GM04504 (cell line): ENCODE data around the gene SYNDIG1.

Experiments
- DNase-seq: peaks from one replicate; pipeline ENCODE4 v3.0.0-alpha.2; 2012; ENCODE audit warnings: low read depth

Gene SYNDIG1

DNA sequence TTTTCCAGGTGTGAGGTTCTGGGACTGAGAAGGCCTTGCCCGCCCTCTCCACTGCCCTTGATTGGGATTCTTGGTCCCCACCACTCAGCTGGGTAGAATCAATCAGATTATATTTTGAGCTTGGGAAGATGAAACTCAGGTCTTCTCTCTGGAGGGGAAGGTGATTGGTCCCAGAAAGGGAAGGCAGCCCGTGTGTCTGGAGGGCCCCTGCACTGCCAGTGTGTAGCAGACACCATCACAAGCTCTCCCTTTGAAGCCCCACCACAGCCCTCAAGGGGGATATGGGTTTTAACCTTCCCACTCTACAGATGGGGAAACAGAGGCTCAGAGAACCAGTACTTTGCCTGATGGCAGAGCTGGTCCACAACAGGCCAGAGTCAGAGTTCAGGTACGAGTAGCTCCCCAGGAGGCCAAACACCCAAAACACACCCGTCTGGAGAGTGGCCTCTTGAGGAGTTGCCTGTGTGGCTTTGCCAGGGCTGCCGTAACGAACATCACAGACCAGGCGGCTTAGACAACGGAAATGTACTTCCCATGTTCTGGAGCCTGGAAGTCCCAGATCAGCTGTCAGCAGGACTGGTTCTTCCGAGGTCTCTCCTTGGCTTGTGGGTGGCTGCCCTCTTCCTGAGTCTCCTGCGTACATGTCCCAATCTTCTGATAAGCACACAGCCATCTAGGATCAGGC lies 205.6 kb downstream of the SYNDIG1 start:
- no peak for DNase-seq

DNA sequence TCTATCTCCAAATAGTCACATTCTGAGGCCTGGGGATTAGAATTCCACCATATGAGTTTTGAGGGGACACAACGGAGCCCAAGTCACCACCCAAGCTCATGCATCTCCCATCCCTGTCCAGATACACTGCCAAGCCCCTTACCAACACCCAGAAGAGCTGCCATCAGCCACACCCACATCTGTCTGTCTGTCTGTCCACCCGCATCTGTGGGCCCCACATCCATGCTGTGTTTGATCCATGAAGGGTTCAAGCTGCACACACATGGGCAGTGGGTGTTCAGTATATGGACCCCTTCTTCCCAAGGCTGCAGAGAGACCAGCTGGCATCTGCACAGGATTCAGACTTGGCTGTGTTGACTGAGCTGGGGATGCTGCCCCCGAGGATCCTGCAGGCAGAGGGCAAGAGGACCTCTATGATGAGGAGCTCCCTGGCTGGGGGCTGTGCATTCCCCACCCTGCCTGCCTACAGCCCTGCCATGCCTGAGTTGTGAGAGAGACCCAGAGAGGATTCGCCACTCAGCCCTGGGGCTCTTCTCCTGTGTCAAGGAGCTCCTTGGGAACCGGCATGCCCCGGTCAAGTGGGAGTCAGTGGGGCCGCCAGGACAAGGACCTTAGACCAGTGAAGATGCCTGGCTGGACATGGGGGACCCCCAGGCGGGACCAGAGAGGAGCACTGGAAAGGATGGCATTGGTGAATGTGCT lies 206.4 kb downstream of the SYNDIG1 start:
- no peak for DNase-seq

DNA sequence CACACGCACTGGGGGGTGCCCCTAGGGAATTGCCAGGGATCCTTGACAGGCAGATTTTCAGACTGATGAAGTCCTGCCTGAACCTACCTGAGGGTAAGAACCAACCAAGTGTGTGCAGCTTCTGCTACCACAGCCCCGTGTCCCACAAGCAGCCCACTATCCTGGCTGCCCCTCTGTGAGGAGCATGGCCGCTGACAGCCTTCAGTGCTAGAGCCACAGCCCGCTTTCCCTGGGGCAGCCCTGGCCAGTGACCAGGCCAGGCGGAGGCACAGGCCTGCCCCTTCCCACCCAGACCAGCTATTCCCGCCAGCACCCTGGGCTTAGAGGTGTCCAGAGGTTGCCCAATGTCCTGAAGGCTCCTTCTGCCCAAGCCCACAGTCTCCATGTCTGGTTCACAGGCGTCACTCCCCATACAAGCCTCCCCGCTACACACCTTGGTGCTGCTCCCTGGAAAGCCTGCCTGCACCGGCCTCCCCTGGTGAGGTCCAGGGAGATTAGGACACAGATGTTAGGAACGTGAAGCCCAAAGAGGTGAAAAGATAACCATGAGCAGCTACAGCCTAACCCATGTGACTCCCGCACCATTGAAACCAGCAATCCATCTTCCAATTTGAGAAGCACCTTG lies 207.0 kb downstream of the SYNDIG1 start:
- DNase-seq: no peak

DNA sequence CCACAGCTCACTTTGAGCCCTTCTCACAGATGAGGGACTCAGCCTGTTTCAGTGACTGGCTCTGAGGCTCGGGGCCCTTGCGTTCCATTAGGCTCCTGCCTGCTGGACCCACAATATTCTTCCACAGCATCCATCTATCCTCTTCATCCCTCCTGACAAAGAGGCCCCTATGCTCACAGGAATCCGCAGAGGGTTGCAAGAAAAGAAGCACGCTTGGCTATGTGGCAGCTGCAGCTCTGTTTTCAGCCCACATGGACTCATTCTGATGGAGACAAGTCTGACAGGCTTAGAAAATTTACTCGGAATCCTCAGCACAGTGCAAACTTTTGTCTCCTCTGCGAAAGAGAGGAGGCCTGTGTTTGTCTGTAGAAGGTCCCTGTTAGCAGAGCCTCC lies 207.5 kb downstream of the SYNDIG1 start:
- DNase-seq: no peak

DNA sequence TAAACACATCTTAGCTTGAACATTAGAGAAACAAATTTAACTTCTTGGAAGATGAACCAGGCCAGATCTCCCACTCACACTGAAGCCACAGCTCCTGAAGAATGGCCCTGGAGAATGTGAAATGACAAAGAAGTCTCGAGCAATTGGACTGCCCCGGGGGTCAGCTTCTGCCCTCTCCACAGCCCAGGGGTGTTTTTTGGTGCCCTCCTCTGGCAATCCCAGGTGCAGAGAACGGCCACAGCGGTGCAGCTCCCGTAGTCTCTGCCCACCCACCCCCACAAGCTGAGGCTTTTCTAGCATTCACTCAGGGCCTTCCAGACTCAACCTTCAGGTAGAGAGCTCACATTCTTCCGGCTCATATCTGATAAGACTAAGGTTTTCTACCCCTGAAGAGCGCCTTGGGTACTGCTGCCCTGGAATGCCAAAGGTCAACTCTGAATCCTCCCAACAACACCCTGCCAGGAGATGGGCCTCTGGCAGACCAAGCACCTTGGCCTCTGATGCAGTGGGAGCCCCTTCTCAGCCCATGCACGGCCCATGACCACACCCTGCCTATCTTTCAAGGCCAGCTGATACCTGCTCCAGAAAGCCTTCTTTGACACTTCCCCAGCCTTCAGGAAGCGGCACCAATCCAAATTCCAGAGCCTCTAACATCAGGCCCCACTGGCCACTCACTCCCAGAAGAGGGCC lies 208.3 kb downstream of the SYNDIG1 start:
- DNase-seq: no peak

DNA sequence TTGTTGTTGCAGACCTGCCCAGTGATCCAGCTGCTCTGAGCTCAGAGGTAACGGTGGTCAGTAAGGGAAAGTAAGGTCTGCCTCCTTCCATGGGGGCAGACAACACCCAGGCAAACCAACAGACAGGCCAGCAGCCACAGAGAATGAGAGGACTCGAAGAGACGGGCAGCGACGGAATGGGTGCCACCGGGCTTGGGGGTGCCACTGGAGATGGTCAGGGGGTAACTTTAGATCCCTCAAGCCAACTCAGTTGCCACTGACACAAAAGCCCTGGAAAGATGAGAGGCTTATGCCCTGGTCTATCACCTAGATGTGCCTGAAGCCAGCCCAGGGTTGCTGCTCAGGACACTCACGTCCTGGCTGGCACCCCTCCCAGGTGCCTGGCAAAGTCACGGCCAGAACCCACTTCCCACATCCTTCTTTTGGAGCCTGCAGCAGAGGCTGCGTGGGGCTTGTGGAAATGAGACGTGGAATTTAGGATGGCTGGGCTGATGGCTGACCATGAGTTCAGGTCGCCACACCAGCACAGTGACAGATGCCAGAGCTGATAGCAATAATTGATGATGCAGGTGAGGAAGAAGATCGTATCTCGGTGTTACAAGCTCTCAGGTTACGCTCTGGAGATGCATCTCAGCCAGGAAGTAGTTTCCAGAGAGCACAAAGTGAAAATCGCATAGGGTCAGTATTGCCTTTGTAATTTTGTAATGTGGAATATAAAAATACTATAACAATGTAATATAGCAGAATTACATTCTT lies 209.1 kb downstream of the SYNDIG1 start:
- DNase-seq: no peak

DNA sequence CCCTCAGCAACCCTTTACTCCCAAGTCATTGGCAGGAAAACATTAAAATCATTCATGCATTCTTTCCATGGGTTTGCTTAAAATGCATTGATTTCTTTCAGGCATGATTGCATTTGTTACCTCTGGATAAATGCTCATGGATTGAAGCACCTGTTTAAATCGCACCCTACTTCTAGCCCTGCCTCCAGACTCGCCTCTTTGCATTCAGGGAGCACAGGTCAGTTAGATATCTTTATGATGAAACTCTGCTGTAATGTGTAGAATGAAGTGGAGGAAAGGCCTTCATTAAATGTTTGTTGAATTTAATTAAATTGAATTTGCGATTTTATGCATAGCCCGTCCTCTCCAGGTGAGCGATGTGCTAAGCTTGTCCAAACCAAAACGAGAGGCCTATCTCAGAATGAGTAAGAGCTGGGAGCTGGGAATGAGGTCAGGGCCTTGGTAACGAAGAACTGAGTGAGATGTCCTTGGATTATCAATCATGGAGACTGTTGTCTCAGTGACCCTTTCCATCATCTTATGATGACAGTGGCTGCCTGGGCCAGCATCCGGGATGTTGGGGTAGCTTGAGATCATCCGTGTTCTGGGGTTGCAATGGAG lies 210.1 kb downstream of the SYNDIG1 start:
- no peak for DNase-seq

DNA sequence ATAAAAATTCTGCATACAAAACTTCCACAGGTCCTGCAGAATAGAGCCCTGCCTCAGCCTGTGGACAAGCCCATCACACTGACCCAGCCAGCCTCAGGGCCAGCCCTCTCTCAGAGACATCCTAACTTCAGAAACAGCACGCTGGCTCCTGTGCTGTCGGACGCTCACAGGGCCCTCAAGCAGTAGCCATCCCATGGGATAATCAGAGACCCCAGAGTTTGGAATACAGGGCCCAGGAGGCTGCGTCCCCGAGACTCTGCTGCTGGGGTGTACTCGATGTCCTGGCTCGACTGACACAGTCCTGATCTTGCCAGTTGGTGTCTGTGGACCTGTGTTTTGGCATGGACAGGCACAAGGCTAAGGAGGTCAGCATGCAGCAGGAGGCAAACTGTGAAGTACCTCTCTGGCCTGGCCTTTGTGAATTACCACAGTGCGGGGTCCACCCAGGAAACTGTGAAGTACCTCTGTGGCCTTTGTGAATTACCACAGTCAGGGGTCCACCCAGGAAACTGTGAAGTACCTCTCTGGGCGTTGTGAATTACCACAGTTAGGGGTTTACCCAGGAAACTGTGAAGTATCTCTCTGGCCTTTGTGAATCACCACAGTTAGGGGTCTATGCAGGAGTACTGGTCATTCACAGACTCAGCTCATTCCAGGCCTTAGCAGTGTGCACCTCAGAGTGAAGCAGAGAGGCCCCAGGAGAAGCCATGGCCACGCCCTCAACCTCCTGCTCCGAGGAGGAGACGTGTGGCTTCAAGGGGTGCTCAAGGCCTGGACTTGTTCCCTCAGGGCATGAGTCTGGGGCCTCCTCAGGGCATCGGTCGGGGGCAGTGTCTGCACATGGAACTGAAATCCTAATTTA lies 212.4 kb downstream of the SYNDIG1 start:
- no peak for DNase-seq

DNA sequence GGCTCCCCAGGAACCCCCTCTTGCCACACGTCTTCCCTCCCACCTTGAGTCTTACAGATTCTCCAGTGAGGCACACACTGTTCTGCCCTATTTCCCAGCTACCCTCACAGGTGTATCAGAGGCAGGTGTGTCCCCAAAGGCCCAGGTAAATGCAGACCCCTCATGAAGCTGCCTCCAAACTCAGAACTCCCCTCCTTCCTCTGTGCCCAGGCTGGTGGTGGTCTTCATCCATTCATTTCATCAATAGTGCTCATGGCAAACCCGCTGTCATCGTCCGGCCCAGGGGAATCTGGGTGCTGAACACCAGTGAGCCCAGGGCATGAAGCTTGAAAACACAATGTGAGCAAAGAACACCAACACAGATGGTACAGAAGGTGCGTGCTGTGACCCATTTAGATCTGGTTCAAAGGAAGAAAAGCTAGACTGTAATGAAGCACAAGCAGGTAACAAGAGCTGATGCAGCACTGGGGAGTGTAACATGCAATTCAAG lies 213.1 kb downstream of the SYNDIG1 start:
- no peak for DNase-seq

DNA sequence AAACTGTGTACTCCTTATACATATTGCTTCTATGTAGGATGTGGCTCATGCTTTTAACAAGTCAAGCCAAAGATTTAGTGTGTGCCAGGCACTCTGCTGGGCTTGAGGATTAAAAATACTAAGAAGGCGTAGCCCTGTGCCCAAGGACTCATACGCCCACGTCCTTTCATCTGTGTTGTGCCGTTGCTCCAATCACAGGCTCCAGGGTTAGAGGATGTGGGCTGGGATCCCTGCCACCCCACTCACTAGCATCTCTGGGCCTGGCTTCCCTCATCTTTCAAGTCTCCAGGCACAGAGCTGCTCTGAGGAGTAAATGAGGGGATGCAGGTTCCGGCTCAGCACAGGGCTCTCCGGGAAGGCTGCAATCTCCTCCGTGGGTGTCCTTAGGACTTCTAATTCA lies 214.2 kb downstream of the SYNDIG1 start:
- no peak for DNase-seq

DNA sequence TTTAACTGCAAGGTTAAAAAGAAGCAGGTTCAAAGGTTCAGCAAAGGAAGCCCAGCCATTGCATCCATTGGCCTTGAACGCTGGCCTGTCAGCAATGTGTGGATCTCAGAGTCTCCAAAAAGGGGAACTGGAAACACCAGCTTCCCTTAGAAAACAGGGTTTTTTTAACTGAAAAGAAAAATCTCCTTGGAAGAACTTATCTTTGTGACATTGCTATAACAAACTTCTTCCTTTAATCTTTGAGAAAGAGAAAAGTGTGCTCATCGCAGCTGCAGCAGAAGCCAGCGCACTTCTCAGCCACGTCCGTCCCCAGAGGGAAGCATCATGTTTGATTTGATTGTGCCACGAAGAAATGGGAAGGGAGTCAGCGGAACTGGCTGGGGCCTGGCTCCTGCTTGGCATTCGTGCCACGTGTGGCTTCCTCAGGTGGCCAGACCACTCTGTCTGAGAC lies 215.0 kb downstream of the SYNDIG1 start:
- DNase-seq: no peak

DNA sequence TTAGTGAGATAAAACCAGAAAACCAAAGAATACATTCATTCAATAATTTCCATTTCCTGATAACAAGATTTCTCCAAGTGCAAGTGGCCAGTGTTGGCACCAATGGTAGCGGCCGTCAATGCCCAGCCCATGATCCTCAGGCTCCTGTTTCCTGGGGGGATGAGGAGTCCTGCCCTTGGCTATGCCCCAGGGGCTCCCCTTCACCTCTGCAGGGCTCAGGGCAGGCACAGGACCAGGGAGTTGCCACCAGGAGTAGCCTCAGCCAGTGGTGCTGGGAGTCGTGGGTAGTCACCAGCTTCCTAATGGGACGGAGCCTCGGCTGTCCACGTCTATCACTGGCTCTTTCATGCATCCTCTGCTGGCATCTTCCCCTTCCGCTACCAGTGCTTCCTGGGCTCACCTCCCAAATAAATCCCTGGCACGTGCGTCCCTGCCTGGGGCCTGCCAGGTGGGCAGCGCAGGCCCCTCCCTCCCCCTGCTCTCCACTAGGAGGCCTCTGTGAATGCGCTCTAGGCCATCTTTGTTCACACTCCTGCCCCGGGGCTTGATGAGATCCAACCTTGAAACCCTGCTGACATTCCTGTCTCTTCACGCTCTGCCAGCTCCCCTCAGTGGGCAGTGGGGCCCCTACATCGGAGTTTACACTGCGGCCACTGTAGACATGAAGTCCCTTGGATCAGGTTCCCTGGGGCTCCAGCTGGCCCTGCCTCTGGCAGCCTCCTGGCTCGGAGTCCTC lies 215.7 kb downstream of the SYNDIG1 start:
- no peak for DNase-seq

DNA sequence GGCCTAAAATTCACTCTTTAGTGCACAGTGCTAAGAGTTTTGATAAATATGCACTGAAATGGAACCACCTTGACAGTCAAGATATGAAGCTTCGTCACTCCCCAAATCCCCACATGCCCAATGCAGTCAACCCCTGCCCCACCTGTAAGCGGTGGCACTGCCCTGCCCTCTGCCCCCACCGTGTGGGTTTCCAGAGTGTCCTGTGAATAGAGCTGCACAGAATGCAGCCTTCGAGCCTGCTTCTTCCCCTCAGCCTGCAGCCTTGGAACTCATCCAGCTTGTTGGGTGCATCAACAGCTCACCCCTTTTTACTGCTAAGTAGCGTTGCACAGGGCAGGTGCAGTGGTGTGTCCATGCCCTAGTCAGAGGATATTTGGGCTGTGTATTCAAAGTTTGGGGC lies 216.3 kb downstream of the SYNDIG1 start:
- no peak for DNase-seq

DNA sequence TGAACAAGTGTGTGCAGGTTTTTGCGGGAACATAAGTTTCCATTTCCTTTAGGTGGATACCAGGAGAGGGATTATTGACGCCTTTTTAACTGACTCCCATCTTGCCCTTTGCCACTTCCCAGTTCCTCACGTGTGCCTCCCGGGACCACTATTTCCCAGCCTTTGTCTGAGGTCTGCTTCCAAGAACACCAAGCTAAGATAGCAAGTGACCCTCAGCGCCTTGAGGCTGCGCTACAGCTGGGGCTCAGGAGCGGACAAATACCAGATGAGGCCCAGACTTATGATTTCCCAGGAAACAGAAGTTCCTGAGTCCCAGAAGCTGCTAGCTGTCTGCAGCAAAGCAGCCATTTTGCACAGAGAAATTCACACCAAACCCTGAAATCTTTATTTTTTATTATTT lies 216.7 kb downstream of the SYNDIG1 start:
- no peak for DNase-seq

DNA sequence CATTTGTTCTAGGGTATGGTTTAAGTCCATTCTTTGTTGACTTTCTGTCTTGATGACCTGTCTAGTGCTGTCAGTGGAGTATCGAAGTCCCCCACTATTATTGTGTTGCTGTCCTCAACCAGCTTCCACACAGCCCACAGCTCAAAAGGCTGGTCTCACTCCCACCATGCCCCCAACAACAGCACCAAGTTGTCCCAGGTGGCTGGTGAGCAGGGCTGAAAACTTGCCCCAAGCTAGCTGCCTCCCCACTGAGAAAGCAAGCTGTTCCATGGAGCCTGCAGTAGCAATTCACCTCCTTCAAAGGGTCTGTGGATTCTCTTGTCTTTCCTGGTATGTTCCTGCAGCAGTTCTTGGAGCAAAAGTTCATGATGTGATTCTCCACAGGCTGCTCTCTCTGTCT lies 221.0 kb downstream of the SYNDIG1 start:
- DNase-seq: no peak

DNA sequence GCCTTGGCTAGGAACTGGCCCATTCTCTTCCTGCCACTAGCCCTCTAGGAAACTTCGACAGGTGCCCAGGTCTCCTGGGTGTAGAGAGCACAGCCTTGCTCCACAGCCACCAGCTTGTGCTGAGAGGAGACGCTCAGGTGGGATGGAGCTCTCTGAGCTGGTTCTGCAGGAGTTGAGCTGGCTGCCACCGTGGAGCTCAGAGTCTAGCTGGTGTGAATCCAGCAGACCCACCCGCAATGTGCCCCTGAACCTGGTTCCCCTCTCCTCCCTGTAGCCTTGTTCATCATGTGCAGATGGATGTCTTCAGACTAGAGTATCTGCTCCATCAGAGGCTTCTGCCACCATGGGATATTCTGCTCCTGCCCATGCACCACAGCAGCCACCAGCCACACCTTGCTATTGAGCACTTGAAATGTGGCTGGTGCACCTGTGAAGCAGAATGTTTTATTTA lies 222.5 kb downstream of the SYNDIG1 start:
- DNase-seq: no peak

DNA sequence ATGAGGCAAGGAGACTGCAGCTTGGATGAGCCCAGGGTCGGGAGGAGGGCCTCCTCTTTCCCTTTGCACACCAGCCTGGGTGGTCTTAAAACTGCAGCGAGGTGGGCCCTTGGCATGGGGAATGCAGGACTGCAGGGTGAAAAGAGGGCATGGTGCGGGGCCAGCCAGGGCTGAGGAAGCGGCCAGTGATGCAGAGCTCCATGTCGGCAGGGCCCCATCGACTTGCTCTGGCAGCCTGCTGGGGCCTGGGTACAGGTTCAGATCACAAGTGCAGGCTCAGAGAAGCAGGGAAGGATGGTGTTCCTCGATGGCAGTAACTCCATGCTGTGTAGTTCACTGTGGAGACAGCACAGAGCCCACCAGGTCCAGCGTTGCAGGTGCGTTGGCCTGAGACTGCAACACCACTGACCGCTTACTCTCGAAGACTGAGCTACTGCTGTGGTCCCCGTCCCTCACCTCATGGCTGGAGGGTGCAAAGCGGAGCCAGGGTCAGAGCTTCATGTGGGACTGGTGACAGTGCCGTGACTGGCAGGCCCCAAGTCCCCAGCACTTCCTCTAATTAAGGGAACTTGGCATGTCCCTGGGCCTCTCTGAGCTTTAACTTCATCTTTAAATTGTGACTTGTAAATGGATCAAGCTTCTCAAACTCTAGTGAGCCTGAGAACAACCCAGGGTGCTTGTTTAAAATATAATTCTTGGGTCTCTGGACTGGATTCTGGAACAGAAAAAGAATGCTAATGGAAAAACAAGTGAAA lies 223.2 kb downstream of the SYNDIG1 start:
- no peak for DNase-seq

DNA sequence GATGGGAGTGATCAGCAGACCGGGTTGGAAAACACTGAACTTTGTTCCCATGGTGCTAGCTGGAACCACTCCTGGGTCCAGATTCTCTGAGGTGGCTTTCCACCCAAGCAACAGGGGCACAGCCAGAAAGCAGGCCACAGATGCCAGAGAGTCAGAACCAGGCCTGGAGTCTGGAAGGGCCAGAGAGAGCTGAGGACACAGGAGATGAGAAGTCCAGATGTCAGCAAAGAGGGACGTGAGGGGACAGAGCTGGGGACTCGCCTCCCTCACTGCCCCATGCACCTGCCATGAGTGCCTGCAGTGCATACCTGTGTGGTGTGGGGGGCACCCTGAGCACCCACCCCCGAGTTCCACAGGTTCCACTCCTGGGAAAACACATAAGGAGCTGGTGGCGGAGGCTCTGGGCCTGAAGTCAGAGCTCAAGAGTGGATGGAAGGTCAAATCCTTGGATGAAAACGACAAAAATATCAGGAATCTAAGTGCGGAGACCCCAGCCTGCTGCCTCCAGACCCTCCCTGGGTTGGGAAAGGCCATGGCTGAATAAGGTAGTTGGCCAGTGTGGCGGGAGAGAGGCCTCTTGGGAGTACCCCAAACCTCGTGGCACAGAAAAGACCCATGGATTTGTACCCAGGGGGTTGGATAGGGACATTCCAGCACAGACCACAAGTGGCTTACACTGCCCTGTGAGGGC lies 224.2 kb downstream of the SYNDIG1 start:
- DNase-seq: no peak
